H1 (cell line): ENCODE data around the gene SORD. TPM values are rescaled to one million over a fixed set of nuclear protein-coding genes. Genes with fewer than 3 reads are reported as not detected.
"Not testable (repeated sequence)": the region's sequence is repeated elsewhere in the genome, so short reads cannot be mapped to it uniquely, and the experiment has no call there.

Experiments used
- CTCF ChIA-PET: fragments of 300-600 bp; sonication (Branson Sonifier 250); formaldehyde crosslinking; loops from one replicate; lab custom pipeline; 2021; ENCODE audit not compliant: partially characterized antibody; lab: Charles Lee
- POLR2A ChIA-PET: fragments of 300-600 bp; sonication (Branson Sonifier 250); formaldehyde crosslinking; loops from one replicate; lab custom pipeline; 2021; ENCODE audit warnings: inconsistent platforms; ENCODE audit not compliant: partially characterized antibody; lab: Charles Lee
- DNase-seq, 2 experiments: peaks; one replicate each; pipeline versions ENCODE4 v3.0.0 to v3.0.0-alpha.2; 2010 to 2022; ENCODE audit warnings: low spot score in 2 of 2, low read depth in 1 of 2, mixed read lengths in 1 of 2
- FAIRE-seq: peaks from 2 replicates; lab custom pipeline; 2011; peaks lifted over from hg19 to GRCh38; lab: Jason Lieb, UNC
- H2AFZ ChIP-seq: 2 replicates; pipeline ENCODE4 v1.8.1; 2012; ENCODE audit warnings: low read length, inconsistent platforms
- H2AK5ac ChIP-seq: 2 replicates; pipeline ENCODE4 v1.6.1; 2013; ENCODE audit warnings: low read depth, low read length
- H2BK120ac ChIP-seq: replicated peaks from 2 replicates; pipeline ENCODE3; 2013; ENCODE audit warnings: low read depth, low read length, inconsistent platforms
- H2BK12ac ChIP-seq: 2 replicates; pipeline ENCODE4 v1.6.1; 2013; ENCODE audit warnings: low read depth, low read length
- H2BK15ac ChIP-seq: 2 replicates; pipeline ENCODE4 v1.6.1; 2013; ENCODE audit warnings: low read length
- H2BK20ac ChIP-seq: 2 replicates; pipeline ENCODE4 v1.6.1; 2013; ENCODE audit warnings: low read length
- H2BK5ac ChIP-seq: 2 replicates; pipeline ENCODE4 v1.6.1; 2013; ENCODE audit warnings: low read depth, low read length
- H3K14ac ChIP-seq: 2 replicates; pipeline ENCODE4 v1.6.1; 2013; ENCODE audit warnings: inconsistent platforms; ENCODE audit not compliant: insufficient read length
- H3K18ac ChIP-seq: 2 replicates; pipeline ENCODE4 v1.6.1; 2013; ENCODE audit warnings: low read length; ENCODE audit errors: extremely low read depth
- H3K23ac ChIP-seq: 2 replicates; pipeline ENCODE4 v1.6.1; 2013; ENCODE audit warnings: inconsistent platforms; ENCODE audit not compliant: insufficient read length
- H3K23me2 ChIP-seq: 2 replicates; pipeline ENCODE4 v1.6.1; 2013; ENCODE audit warnings: low read depth, low read length
- H3K27ac ChIP-seq: 2 replicates; pipeline ENCODE4 v1.6.1; 2011; ENCODE audit warnings: low read depth, low read length, inconsistent platforms
- H3K27me3 ChIP-seq, 4 experiments: replicated peaks in 1 of 4; 1 replicate in 1 of 4; 2 replicates in 3 of 4; pipeline versions ENCODE4 v1.6.1 to v1.8.1; 2011 to 2013; ENCODE audit warnings: low read length in 3 of 4, mild to moderate bottlenecking in 3 of 4, inconsistent platforms in 2 of 4, mixed read lengths in 2 of 4, moderate library complexity in 1 of 4; ENCODE audit not compliant: control insufficient read depth in 3 of 4, insufficient read depth in 3 of 4; ENCODE audit errors: extremely low read depth in 1 of 4
- H3K36me3 ChIP-seq, 4 experiments: 2 replicates each; pipeline versions ENCODE4 v1.6.1 to v1.8.1; 2011 to 2013; ENCODE audit warnings: mild to moderate bottlenecking in 4 of 4, low read length in 3 of 4, moderate library complexity in 2 of 4, control low read depth in 1 of 4, inconsistent platforms in 1 of 4; ENCODE audit not compliant: insufficient read depth in 4 of 4, control insufficient read depth in 2 of 4
- H3K4ac ChIP-seq: replicated peaks from 2 replicates; pipeline ENCODE3; 2013; ENCODE audit warnings: low read length, low read depth, mixed read lengths, inconsistent platforms; ENCODE audit not compliant: insufficient read length
- H3K4me1 ChIP-seq, 4 experiments: replicated peaks in 1 of 4; 1 replicate in 1 of 4; 2 replicates in 3 of 4; pipeline versions ENCODE4 v1.6.1 to v1.8.1; 2011 to 2013; ENCODE audit warnings: low read length in 3 of 4, inconsistent platforms in 2 of 4, mixed read lengths in 1 of 4; ENCODE audit not compliant: insufficient read depth in 4 of 4, control insufficient read depth in 3 of 4
- H3K4me2 ChIP-seq, 2 experiments: 2 replicates each; pipeline versions ENCODE4 v1.6.1 to v1.8.1; 2011 to 2013; ENCODE audit warnings: low read depth in 2 of 2, low read length in 2 of 2, control low read depth in 1 of 2, inconsistent platforms in 1 of 2, mild to moderate bottlenecking in 1 of 2; ENCODE audit not compliant: insufficient read depth in 1 of 2
- H3K4me3 ChIP-seq, 4 experiments: fragments of 200-600, 300-600 bp in 1 of 4; sonication (generic), shearing (Covaris generic), sonication (Bioruptor Twin) in 1 of 4; 2 replicates each; pipeline versions ENCODE4 v1.5.1 to v1.8.1; 2011 to 2016; ENCODE audit warnings: low read length in 4 of 4, low read depth in 3 of 4, control low read depth in 2 of 4, inconsistent platforms in 2 of 4, mild to moderate bottlenecking in 2 of 4, mixed read lengths in 1 of 4, moderate library complexity in 1 of 4; ENCODE audit not compliant: insufficient read depth in 2 of 4; ENCODE audit errors: extremely low read depth in 1 of 4
- H3K56ac ChIP-seq: replicated peaks from 2 replicates; pipeline ENCODE3; 2013; ENCODE audit warnings: low read depth, mild to moderate bottlenecking, mixed read lengths, low read length, inconsistent platforms; ENCODE audit not compliant: insufficient read length
- H3K79me1 ChIP-seq: 2 replicates; pipeline ENCODE4 v1.6.1; 2013; ENCODE audit warnings: low read depth, low read length, control low read depth
- H3K79me2 ChIP-seq, 2 experiments: 2 replicates each; pipeline versions ENCODE4 v1.6.1 to v1.8.1; 2012 to 2013; ENCODE audit warnings: low read length in 2 of 2, mild to moderate bottlenecking in 2 of 2, inconsistent platforms in 1 of 2; ENCODE audit not compliant: insufficient read depth in 2 of 2, control insufficient read depth in 1 of 2
- H3K9ac ChIP-seq, 4 experiments: replicated peaks in 1 of 4; 1 replicate in 1 of 4; 2 replicates in 3 of 4; pipeline versions ENCODE4 v1.6.1 to v1.8.1; 2011 to 2013; ENCODE audit warnings: low read depth in 3 of 4, low read length in 3 of 4, control low read depth in 2 of 4, mild to moderate bottlenecking in 2 of 4, moderate library complexity in 2 of 4, inconsistent platforms in 1 of 4; ENCODE audit errors: extremely low read depth in 1 of 4
- H3K9me3 ChIP-seq, 2 experiments: 2 replicates each; pipeline versions ENCODE4 v1.6.1 to v1.8.1; 2012 to 2013; ENCODE audit warnings: mild to moderate bottlenecking in 2 of 2, moderate library complexity in 2 of 2, control low read depth in 1 of 2, inconsistent platforms in 1 of 2, low read depth in 1 of 2, low read length in 1 of 2, mixed read lengths in 1 of 2; ENCODE audit not compliant: insufficient read depth in 2 of 2
- H4K20me1 ChIP-seq, 2 experiments: replicated peaks in 1 of 2; 2 replicates each; pipeline versions ENCODE3 to v1.8.1; 2011 to 2013; ENCODE audit warnings: inconsistent platforms in 2 of 2, low read length in 2 of 2, mild to moderate bottlenecking in 1 of 2; ENCODE audit not compliant: insufficient read depth in 2 of 2, control insufficient read depth in 1 of 2
- H4K5ac ChIP-seq: 2 replicates; pipeline ENCODE4 v1.6.1; 2013; ENCODE audit warnings: low read length, low read depth, mixed read lengths, inconsistent platforms; ENCODE audit not compliant: insufficient read length
- H4K8ac ChIP-seq: 2 replicates; pipeline ENCODE4 v1.8.0; 2013; ENCODE audit warnings: mild to moderate bottlenecking, moderate library complexity, low read length, inconsistent platforms; ENCODE audit not compliant: insufficient read depth; ENCODE audit errors: extremely low read depth
- H4K91ac ChIP-seq: replicated peaks from 2 replicates; pipeline ENCODE3; 2013; ENCODE audit warnings: low read length, mixed read lengths, inconsistent platforms; ENCODE audit not compliant: insufficient read length
- WGBS, 2 experiments: shearing (Covaris generic) in 1 of 2; methylation state at CpG; one replicate each; pipeline versions ENCODE4 v1.1.6 to v1.1.7; 2013 to 2015; ENCODE audit warnings: low lambda C conversion rate in 2 of 2, mixed read lengths in 2 of 2, inconsistent platforms in 1 of 2, low coverage in 1 of 2, missing lambda C conversion rate in 1 of 2; ENCODE audit not compliant: insufficient replicate concordance in 2 of 2, insufficient coverage in 1 of 2, insufficient read length in 1 of 2; ENCODE audit errors: extremely low coverage in 1 of 2, missing lambda C conversion rate in 1 of 2; 5-methylcytosine and 5-hydroxymethylcytosine counted together
- polyA plus RNA-seq, 7 experiments: library from polyadenylated mRNA; depleted of rRNA in 3 of 7; stranded (reverse) in 5 of 7; unstranded in 2 of 7; fragments of >200 nt in 5 of 7; fragments of 200-250 nt in 2 of 7; gene quantifications; 1 replicate in 5 of 7; 2 replicates in 1 of 7; 4 replicates in 1 of 7; pipeline versions ENCODE4 v1.2.1 to v1.2.3, GENCODE V29; 2011 to 2013; ENCODE audit warnings: missing spikeins in 2 of 7, mixed read lengths in 2 of 7
- total RNA-seq: library from RNA; stranded (reverse); fragmentation: NEBNext Ultra II Directional; extraction: Animal tissue kit (Norgen Biotek cat#: 25700); gene quantifications from 2 replicates; pipeline ENCODE4 v1.2.1, GENCODE V29; 2021

The SORD gene
- total and polyA plus RNA-seq, 2 of the 8 experiments (the other 6 are each of a cell fraction or from before 2014, with no cell fraction given), result 52.6 to 75.8 TPM

- H3K27me3 ChIP-seq, H2BK5ac ChIP-seq, H4K5ac ChIP-seq, H4K20me1 ChIP-seq, H3K79me1 ChIP-seq, H3K4me3 ChIP-seq, H2AFZ ChIP-seq, H4K91ac ChIP-seq, H2BK20ac ChIP-seq, H3K9me3 ChIP-seq, H4K8ac ChIP-seq, H2BK12ac ChIP-seq, H3K79me2 ChIP-seq, H3K14ac ChIP-seq, H3K4me2 ChIP-seq, H3K9ac ChIP-seq, H2AK5ac ChIP-seq, H3K23me2 ChIP-seq, H3K18ac ChIP-seq, H3K27ac ChIP-seq, FAIRE-seq, H2BK120ac ChIP-seq, DNase-seq, H3K4ac ChIP-seq, H3K4me1 ChIP-seq, H3K36me3 ChIP-seq, H3K23ac ChIP-seq, H3K56ac ChIP-seq, H2BK15ac ChIP-seq: not testable (repeated sequence)
- 82% methylated on average over 5 of the region's 5 CpGs; no CpG with 5 or more reads in 1 of the 2 experiments for WGBS, 2 experiments
- ChIA-PET CTCF (interaction anchor here (1.3 to 2.7 kb wide), 2 partner anchors 10 to 15 kb away, joined by 3 to 7 read pairs; no protein-coding TSS in a partner anchor), POLR2A (interaction anchor here (0.7 kb wide), 1 partner anchor 109 kb away, joined by 3 read pairs; no protein-coding TSS in a partner anchor)
Observed at GRCh38 chr15:45079201-45079600, 56.2 kb downstream of the SORD start.

GRCh38 chr15:45079628-45080246, 56.7 kb downstream of the SORD start:
- CTCF ChIA-PET, result interaction anchor here (1.3 to 2.7 kb wide), 2 partner anchors 10 to 15 kb away, joined by 3 to 7 read pairs; no protein-coding TSS in a partner anchor
- POLR2A ChIA-PET, result not testable (repeated sequence)

More at GRCh38 chr15:45079628-45080246, 56.7 kb downstream of the SORD start:
- not testable (repeated sequence) for H3K23ac ChIP-seq, H3K4me3 ChIP-seq, FAIRE-seq, H3K27ac ChIP-seq, H3K9ac ChIP-seq, H3K4ac ChIP-seq, H3K27me3 ChIP-seq, H4K20me1 ChIP-seq, H2AK5ac ChIP-seq, H2BK12ac ChIP-seq, H2BK15ac ChIP-seq, H3K56ac ChIP-seq, H4K8ac ChIP-seq, H4K5ac ChIP-seq, H2BK20ac ChIP-seq, H3K36me3 ChIP-seq, H2AFZ ChIP-seq, H3K18ac ChIP-seq, H3K79me2 ChIP-seq, H3K14ac ChIP-seq, H2BK120ac ChIP-seq, DNase-seq, H3K79me1 ChIP-seq, H2BK5ac ChIP-seq, H3K4me1 ChIP-seq, H4K91ac ChIP-seq, H3K4me2 ChIP-seq, H3K23me2 ChIP-seq, H3K9me3 ChIP-seq
- WGBS, 2 experiments, result 92% methylated on average over 5 of the region's 5 CpGs; no CpG with 5 or more reads in 1 of the 2 experiments
